ENCODE measurements around the gene TLE7.

GRCh38 chr16:71439523-71439922, 2.3 kb downstream of the TLE7 start:
- TF ChIP-seq, protein P1, sequence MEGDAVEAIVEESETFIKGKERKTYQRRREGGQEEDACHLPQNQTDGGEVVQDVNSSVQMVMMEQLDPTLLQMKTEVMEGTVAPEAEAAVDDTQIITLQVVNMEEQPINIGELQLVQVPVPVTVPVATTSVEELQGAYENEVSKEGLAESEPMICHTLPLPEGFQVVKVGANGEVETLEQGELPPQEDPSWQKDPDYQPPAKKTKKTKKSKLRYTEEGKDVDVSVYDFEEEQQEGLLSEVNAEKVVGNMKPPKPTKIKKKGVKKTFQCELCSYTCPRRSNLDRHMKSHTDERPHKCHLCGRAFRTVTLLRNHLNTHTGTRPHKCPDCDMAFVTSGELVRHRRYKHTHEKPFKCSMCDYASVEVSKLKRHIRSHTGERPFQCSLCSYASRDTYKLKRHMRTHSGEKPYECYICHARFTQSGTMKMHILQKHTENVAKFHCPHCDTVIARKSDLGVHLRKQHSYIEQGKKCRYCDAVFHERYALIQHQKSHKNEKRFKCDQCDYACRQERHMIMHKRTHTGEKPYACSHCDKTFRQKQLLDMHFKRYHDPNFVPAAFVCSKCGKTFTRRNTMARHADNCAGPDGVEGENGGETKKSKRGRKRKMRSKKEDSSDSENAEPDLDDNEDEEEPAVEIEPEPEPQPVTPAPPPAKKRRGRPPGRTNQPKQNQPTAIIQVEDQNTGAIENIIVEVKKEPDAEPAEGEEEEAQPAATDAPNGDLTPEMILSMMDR (tag by site-specific recombination; IDR thresholded peaks at IDR 0.05): no peak
- TF ChIP-seq KLF9 (tag by site-specific recombination; IDR thresholded peaks at IDR 0.05; ENCODE audit: low read depth) (no peak), ZNF302 (tag by site-specific recombination; IDR thresholded peaks at IDR 0.05; ENCODE audit: low read depth) (no peak), ZNF112 (tag by site-specific recombination; IDR thresholded peaks at IDR 0.05) (no peak), ZNF555 (tag by site-specific recombination; conservative IDR thresholded peaks at IDR 0.05) (no peak), OSR2 (tag by site-specific recombination; IDR thresholded peaks at IDR 0.05) (no peak), ZEB2 (tag by site-specific recombination; IDR thresholded peaks at IDR 0.05) (no peak), HOXA7 (CRISPR knock-in tag; IDR thresholded peaks at IDR 0.05; ENCODE audit: borderline replicate concordance) (no peak)
- TF ChIP-seq, protein P2, sequence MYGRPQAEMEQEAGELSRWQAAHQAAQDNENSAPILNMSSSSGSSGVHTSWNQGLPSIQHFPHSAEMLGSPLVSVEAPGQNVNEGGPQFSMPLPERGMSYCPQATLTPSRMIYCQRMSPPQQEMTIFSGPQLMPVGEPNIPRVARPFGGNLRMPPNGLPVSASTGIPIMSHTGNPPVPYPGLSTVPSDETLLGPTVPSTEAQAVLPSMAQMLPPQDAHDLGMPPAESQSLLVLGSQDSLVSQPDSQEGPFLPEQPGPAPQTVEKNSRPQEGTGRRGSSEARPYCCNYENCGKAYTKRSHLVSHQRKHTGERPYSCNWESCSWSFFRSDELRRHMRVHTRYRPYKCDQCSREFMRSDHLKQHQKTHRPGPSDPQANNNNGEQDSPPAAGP (tag by site-specific recombination; IDR thresholded peaks at IDR 0.05): no peak

All from HEK293 (cell line).